Measurements from ENCODE around the gene TSEN34.
"Not testable (repeated sequence)": the region's sequence is repeated elsewhere in the genome, so short reads cannot be mapped to it uniquely, and the experiment has no call there.

The TSEN34 gene

DNA sequence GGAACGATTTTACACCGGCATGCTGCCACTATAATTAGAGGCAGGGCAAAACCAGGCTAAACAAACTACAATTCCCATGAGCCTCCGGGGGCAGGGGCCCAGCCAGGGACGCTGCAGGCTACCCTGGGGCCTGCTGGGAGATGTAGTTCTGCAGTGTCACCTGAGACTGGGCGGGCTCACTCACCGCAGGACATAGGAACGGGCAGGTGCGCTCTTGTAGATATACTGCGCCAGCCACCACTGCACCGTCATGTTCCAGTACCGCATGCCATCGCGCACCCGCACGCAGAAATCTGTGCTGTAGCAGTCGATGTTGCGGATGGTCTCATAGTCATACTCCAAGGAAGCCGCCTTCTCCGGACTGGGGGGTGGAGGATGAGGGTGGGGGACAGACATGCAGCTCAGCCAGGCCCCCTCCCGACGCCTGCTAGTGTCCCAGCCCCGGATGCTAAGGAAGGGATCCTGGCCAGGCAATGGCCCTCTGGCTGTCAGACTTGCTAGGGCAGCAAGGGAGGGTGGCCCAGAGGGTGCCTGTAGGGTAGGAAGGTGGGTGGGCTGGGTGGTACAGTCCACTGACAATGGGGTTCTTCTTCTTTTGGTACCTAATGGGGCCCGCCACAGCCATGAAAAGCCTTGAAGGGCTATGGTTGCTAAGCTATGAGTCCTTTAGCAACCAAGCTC lies 12.4 kb upstream of the TSEN34 start:
- no peaks in the 10 kb centered on the region for H3K9me3 ChIP-seq (ENCODE audit: low read depth, low read length)
- H3K4me3 ChIP-seq: no peak overlapping the region
- DNase-seq (ENCODE audit: low read depth, low spot score): no peak
- H3K27ac ChIP-seq: no peak overlapping the region
- H3K9ac ChIP-seq (ENCODE audit: insufficient read length): no peak overlapping the region
- H3K36me3 ChIP-seq (ENCODE audit: insufficient read depth, low read length): peaks cover 3% of the 10 kb centered on the region; the same call in 1 of the 2 replicates
- TF ChIP-seq EZH2 (IDR thresholded peaks at IDR 0.05) (no peak), FOXP2 (optimal IDR thresholded peaks at IDR 0.05; ENCODE audit: control extremely low read depth, extremely low read length, insufficient read depth) (no peak), POLR2AphosphoS5 (IDR thresholded peaks at IDR 0.05; ENCODE audit: borderline replicate concordance, low read depth, low read length) (no peak)

DNA sequence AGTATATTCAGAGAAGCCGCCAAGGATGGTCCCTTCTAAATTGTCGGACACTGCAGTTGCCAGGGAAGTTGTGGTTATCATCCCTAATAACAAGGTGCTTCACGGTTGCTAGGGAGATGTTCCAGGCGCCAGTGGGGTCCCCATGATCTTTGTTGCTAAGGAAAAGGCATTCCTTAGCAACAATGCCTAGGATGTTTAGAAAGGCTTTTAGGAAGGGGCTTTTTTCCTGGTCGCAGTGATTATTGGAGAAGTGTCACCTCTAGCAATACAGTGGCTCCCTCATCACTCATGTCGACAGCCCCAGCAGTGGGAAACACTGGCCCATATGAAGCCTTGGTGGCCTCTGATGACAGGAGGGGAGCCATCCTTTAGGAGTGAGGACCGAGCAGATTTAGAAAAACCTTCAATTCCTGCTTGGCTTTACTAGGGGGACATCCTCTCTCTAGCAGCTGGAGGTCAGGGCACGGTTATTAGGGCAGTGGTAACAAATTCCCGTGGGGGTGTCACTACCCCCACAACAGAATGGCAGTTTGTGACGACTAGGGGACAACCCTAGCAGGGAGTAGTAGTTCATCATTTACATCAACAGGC lies 11.8 kb upstream of the TSEN34 start:
- Histone ChIP-seq H3K36me3 (ENCODE audit: insufficient read depth, low read length) (peaks cover 3% of the 10 kb centered on the region; the same call in 1 of the 2 replicates), H3K27ac (no peak overlapping the region), H3K9me3 (ENCODE audit: low read depth, low read length) (no peaks in the 10 kb centered on the region), H3K9ac (ENCODE audit: insufficient read length) (no peak overlapping the region), H3K4me3 (no peak overlapping the region)
- no peak for DNase-seq (ENCODE audit: low read depth, low spot score)
- no peak for TF ChIP-seq FOXP2 (optimal IDR thresholded peaks at IDR 0.05; ENCODE audit: control extremely low read depth, extremely low read length, insufficient read depth)
- TF ChIP-seq POLR2AphosphoS5 (IDR thresholded peaks at IDR 0.05; ENCODE audit: borderline replicate concordance, low read depth, low read length): no peak
- TF ChIP-seq EZH2 (IDR thresholded peaks at IDR 0.05): no peak

DNA sequence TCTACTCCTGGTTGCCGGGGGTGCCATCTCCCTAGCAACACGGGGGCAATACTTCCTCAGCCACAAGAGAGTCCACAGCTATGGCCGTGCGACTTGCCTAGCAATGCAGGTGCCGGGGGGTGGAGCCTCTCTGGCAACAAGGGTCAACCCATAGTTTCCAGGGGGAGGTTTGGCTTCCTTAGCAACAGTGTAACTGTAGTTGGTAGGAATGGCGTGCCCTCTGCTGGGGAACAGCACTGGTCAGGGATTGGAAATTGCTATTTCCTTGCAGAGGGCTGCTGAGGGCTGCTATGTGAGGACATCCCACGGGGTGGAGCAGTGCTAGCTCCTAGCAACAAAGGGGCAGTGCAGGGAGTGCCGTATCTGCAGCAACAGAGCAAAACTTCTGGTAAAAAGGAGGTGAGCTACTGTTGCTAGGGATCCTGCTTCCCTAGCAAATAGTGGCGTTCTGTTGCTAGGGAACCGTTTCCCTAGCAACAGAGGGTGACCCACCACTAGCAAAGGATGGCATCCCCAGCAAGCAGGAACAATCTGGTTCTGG lies 11.1 kb upstream of the TSEN34 start:
- DNase-seq (ENCODE audit: low read depth, low spot score): no peak
- Histone ChIP-seq H3K9me3 (ENCODE audit: low read depth, low read length) (no peaks in the 10 kb centered on the region), H3K4me3 (no peak overlapping the region), H3K27ac (no peak overlapping the region), H3K36me3 (ENCODE audit: insufficient read depth, low read length) (peaks cover 3% of the 10 kb centered on the region; the same call in 1 of the 2 replicates), H3K9ac (ENCODE audit: insufficient read length) (no peak overlapping the region)
- TF ChIP-seq FOXP2 (optimal IDR thresholded peaks at IDR 0.05; ENCODE audit: control extremely low read depth, extremely low read length, insufficient read depth) (no peak), EZH2 (IDR thresholded peaks at IDR 0.05) (no peak), POLR2AphosphoS5 (IDR thresholded peaks at IDR 0.05; ENCODE audit: borderline replicate concordance, low read depth, low read length) (no peak)

DNA sequence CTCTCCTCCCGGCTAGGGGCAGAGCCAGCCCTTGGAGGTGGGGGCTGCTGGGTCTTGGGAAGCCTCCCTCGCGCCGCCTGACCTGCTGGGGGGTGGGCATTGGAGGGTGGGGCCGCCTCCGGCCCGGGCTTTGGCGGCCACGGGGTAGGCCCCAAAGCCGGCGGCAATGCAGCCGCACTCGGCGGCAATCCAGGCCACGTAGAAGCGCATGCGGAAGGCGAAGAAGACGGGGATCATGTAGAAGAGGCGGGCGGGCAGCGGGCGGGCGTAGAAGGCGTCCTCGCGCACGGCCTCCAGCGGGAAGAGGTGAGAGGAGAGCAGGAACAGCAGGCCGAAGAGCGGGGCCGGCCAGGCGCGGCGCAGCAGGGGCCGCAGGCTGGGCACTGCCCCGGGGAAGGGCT lies 10.4 kb upstream of the TSEN34 start:
- Histone ChIP-seq H3K27ac (no peak overlapping the region), H3K9ac (ENCODE audit: insufficient read length) (no peak overlapping the region)
- TF ChIP-seq FOXP2 (optimal IDR thresholded peaks at IDR 0.05; ENCODE audit: control extremely low read depth, extremely low read length, insufficient read depth): no peak
- no peak for TF ChIP-seq EZH2 (IDR thresholded peaks at IDR 0.05)
- TF ChIP-seq POLR2AphosphoS5 (IDR thresholded peaks at IDR 0.05; ENCODE audit: borderline replicate concordance, low read depth, low read length): no peak

DNA sequence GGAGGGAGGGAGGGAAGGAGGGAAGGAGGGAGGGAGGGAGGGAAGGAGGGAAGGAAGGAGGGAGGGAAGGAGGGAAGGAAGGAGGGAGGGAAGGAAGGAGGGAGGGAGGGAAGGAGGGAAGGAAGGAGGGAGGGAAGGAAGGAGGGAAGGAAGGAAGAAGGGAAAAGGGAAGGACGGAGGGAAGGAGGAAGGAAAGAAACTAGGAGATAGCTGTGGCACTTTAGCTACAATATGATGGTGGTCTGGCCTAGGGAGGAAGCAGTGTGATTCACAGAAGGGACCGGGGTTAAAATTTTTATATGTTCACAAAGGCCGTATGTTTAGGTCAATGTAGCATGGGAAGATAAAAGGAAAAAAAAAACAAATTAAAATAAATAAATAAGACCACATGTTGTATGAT lies 9.2 kb upstream of the TSEN34 start:
- not testable (repeated sequence) for H3K27ac ChIP-seq; H3K36me3 ChIP-seq (ENCODE audit: insufficient read depth, low read length); H3K9me3 ChIP-seq (ENCODE audit: low read depth, low read length); DNase-seq (ENCODE audit: low read depth, low spot score); H3K9ac ChIP-seq (ENCODE audit: insufficient read length); H3K4me3 ChIP-seq

More for the DNA sequence above, 10.4 kb upstream of the TSEN34 start:
- no peaks in the 10 kb centered on the region for H3K9me3 ChIP-seq (ENCODE audit: low read depth, low read length)
- H3K4me3 ChIP-seq: no peak overlapping the region
- peaks cover 3% of the 10 kb centered on the region; the same call in 1 of the 2 replicates for H3K36me3 ChIP-seq (ENCODE audit: insufficient read depth, low read length)
- DNase-seq (ENCODE audit: low read depth, low spot score): no peak

DNA sequence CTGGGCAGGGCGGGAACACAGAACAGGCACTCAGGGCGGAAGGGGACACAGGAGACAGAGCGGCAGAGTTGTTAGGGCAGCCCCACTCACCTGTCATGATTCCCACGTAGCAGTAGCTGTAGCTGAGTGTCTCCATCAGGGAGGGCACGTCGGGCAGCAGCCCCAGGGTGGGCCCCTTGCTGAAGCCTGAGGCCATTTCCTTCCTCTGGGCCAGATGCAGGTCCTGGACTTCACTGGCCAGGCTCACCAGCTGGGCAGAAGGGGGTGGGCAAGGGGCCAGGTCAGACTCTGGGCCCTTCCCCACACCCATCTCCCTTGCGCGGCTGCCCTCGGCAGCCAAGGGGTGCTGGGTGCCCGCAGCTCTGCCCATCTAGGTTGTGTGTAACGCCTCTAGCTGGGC lies 7.7 kb upstream of the TSEN34 start:
- no peak for DNase-seq (ENCODE audit: low read depth, low spot score)
- H3K36me3 ChIP-seq (ENCODE audit: insufficient read depth, low read length): peaks cover 2% of the 10 kb centered on the region; the same call in 1 of the 2 replicates

DNA sequence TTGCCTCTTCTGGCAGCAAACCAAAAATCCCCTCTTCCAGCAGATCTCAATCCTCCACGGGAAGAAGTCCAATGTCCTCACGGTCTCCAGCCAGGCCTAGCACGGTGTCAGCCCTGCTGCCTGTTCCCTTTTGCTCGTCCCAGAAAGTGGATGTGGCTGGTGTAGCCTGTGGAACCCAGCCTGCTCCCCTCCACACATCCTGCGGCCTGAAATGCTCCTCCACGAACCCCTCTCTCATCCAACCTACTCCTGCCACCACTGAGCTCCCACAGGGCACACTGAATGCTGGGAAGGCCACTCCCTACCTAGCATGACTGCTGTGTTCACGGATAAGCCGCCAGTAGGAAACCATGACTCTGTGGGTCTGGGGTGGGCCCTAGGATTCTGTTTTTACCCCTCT lies 4.8 kb upstream of the TSEN34 start:
- Histone ChIP-seq H3K4me3 (no peak overlapping the region), H3K9me3 (ENCODE audit: low read depth, low read length) (no peaks in the 10 kb centered on the region), H3K36me3 (ENCODE audit: insufficient read depth, low read length) (no peaks in the 10 kb centered on the region; the same call in 1 of the 2 replicates), H3K27ac (no peak overlapping the region), H3K9ac (ENCODE audit: insufficient read length) (no peak overlapping the region)
- no peak for TF ChIP-seq POLR2AphosphoS5 (IDR thresholded peaks at IDR 0.05; ENCODE audit: borderline replicate concordance, low read depth, low read length)
- DNase-seq (ENCODE audit: low read depth, low spot score): no peak

More for the DNA sequence above, 7.7 kb upstream of the TSEN34 start:
- Histone ChIP-seq H3K9me3 (ENCODE audit: low read depth, low read length) (no peaks in the 10 kb centered on the region), H3K9ac (ENCODE audit: insufficient read length) (no peak overlapping the region), H3K4me3 (no peak overlapping the region), H3K27ac (no peak overlapping the region)
- TF ChIP-seq FOXP2 (optimal IDR thresholded peaks at IDR 0.05; ENCODE audit: control extremely low read depth, extremely low read length, insufficient read depth) (no peak), EZH2 (IDR thresholded peaks at IDR 0.05) (no peak), POLR2AphosphoS5 (IDR thresholded peaks at IDR 0.05; ENCODE audit: borderline replicate concordance, low read depth, low read length) (no peak)

DNA sequence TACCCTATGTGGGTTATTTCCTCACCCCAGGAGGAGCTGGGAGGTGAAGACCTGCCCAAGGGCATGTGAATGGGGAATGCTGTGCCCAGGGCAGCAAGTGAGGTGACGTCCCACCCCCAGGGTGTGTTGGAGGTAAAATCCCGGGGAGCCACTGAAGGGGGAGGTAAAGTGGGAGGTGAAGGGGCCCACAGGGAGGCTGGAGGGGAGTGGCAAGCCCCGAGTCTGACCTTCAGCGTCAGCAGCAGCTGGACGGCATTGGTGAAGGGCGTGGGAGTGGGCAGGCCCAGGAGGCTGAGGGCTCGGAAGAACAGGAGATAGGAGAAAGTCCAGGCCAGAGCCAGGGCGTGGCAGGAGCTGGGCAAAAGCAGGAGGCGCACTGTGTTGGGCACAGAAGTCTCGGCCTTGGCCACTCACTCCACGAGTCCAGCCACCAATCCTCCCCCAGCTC lies 4.2 kb upstream of the TSEN34 start:
- Histone ChIP-seq H3K9ac (ENCODE audit: insufficient read length) (no peak overlapping the region), H3K9me3 (ENCODE audit: low read depth, low read length) (no peaks in the 10 kb centered on the region), H3K36me3 (ENCODE audit: insufficient read depth, low read length) (no peaks in the 10 kb centered on the region; the same call in 1 of the 2 replicates), H3K27ac (no peak overlapping the region), H3K4me3 (no peak overlapping the region)
- TF ChIP-seq EZH2 (IDR thresholded peaks at IDR 0.05) (no peak), FOXP2 (optimal IDR thresholded peaks at IDR 0.05; ENCODE audit: control extremely low read depth, extremely low read length, insufficient read depth) (no peak), POLR2AphosphoS5 (IDR thresholded peaks at IDR 0.05; ENCODE audit: borderline replicate concordance, low read depth, low read length) (no peak)
- DNase-seq (ENCODE audit: low read depth, low spot score): no peak
